ENCODE measurements around the gene NR6A1.
A peak's percentile ranks its signal among the peaks of the same experiment; 100 is the strongest.

The NR6A1 gene

DNA sequence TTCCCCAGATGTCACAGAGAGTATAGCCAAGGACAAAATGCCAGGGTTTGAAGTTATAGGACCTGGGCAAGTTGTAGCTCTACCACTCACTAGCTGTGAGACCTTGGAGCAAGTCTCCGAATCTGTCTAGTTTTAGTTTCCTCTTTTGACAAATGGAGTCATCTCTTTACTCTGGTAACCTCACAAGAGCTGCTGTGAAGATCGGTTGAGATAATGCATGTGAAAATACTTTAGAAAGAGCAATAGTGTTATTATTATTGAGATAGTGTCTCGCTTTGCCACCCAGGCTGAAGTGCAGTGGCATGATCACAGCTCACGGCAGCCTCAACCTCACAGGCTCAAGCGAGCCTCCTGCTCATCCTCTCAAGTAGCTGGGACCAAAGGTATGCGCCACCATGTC, 146.0 kb downstream of the NR6A1 start:
- TF ChIP-seq, protein P1, sequence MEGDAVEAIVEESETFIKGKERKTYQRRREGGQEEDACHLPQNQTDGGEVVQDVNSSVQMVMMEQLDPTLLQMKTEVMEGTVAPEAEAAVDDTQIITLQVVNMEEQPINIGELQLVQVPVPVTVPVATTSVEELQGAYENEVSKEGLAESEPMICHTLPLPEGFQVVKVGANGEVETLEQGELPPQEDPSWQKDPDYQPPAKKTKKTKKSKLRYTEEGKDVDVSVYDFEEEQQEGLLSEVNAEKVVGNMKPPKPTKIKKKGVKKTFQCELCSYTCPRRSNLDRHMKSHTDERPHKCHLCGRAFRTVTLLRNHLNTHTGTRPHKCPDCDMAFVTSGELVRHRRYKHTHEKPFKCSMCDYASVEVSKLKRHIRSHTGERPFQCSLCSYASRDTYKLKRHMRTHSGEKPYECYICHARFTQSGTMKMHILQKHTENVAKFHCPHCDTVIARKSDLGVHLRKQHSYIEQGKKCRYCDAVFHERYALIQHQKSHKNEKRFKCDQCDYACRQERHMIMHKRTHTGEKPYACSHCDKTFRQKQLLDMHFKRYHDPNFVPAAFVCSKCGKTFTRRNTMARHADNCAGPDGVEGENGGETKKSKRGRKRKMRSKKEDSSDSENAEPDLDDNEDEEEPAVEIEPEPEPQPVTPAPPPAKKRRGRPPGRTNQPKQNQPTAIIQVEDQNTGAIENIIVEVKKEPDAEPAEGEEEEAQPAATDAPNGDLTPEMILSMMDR (conservative IDR thresholded peaks at IDR 0.05; ENCODE audit: low read depth, low read length) = no peak
- H3K27me3 ChIP-seq (ENCODE audit: insufficient read depth, low read depth) = no peaks in the 10 kb centered on the region
- no peaks in the 10 kb centered on the region for H4K20me1 ChIP-seq (ENCODE audit: insufficient read depth)
- H3K4me2 ChIP-seq = no peak overlapping the region
- no peak overlapping the region for H2AFZ ChIP-seq (ENCODE audit: low read depth)
- H3K27ac ChIP-seq = no peak overlapping the region
- no peaks in the 10 kb centered on the region for H3K79me2 ChIP-seq (ENCODE audit: insufficient read depth, low read depth)
- H3K36me3 ChIP-seq (ENCODE audit: insufficient read depth) = no peaks in the 10 kb centered on the region
- no peak overlapping the region for H3K4me3 ChIP-seq (IDR thresholded peaks at IDR 0.05; ENCODE audit: insufficient read depth, low read depth, low read length)
- peaks cover 33% of the 10 kb centered on the region for H3K4me1 ChIP-seq (ENCODE audit: low read depth, poor library complexity, severe bottlenecking)
- H3K9ac ChIP-seq = no peak overlapping the region

DNA sequence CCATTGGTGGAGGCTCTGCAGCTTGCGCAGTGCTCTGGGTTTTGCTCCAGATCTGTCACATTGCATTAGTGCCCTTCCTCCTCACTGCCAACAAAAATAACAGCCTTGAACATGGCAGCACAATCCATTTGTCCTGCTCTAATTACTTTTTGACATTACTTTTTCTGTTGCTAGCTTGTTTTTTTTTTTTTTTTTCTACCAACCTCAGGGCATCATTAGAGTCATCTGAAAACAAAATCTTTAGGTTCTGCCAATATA, 146.4 kb downstream of the NR6A1 start:
- TF ChIP-seq, protein P1 (conservative IDR thresholded peaks at IDR 0.05; ENCODE audit: low read depth, low read length) = no peak
- Histone ChIP-seq H3K4me2 (no peak overlapping the region), H3K4me1 (ENCODE audit: low read depth, poor library complexity, severe bottlenecking) (peaks cover 33% of the 10 kb centered on the region), H3K9ac (no peak overlapping the region), H4K20me1 (ENCODE audit: insufficient read depth) (no peaks in the 10 kb centered on the region), H3K27ac (no peak overlapping the region), H3K27me3 (ENCODE audit: insufficient read depth, low read depth) (no peaks in the 10 kb centered on the region), H3K36me3 (ENCODE audit: insufficient read depth) (no peaks in the 10 kb centered on the region), H3K4me3 (IDR thresholded peaks at IDR 0.05; ENCODE audit: insufficient read depth, low read depth, low read length) (no peak overlapping the region), H3K79me2 (ENCODE audit: insufficient read depth, low read depth) (no peaks in the 10 kb centered on the region), H2AFZ (ENCODE audit: low read depth) (no peak overlapping the region)

DNA sequence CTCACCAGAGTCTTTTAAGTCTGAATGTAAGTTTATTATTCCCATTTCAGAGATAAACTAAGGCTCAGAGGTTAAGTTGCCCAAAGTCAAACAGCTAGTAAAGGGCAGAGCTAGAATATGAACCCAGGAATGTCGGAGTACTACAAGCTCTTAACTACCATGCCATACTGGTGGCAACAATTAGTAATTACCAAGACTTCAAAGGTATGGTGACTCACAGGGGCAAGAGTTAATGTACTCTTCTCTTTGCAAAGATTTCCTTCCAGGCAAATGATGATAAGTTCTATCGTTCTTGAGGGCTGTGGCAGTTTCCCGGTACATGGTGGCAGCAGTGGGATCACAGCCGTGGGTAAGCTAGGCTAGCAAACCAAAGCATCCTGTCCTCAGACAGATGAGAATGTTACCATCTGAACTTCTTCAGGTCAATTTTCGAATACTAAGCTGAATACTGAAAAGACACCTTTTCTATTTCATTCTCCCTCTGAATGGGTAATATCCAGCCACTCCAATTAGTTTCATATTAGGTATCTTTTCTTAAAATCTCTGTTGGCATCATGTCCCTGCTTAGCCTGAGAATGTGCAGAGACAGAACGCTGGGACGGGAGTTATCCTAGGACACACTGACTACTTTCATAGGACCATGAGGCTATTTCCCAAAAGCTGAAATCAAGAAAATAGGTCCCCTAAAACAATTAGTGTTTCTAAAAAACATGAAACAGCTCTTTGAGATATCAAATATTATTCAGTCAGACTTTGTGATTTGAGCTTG, 147.0 kb downstream of the NR6A1 start:
- TF ChIP-seq, protein P1 (conservative IDR thresholded peaks at IDR 0.05; ENCODE audit: low read depth, low read length) = no peak
- Histone ChIP-seq H3K4me1 (ENCODE audit: low read depth, poor library complexity, severe bottlenecking) (peaks cover 37% of the 10 kb centered on the region), H3K4me3 (IDR thresholded peaks at IDR 0.05; ENCODE audit: insufficient read depth, low read depth, low read length) (no peak overlapping the region)

DNA sequence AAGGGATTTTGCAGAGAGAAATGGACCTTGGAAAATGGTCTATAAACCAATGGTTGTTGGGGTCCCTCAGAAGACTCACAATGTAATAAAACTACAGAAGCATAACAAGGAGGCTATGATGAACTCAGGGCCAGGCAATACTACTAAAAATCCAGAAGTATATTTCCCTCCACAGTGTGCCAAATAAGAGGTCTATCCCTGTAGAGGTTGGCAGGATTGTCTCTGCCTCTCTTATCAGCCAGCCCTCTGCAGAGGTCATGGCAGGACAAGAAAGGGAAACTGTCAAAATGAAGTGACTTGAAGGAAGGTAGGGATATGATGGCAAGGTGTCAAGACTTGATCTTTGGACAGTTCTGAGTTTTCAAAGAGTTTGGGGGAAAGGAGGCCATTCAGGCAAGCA, 148.2 kb downstream of the NR6A1 start:
- Histone ChIP-seq H3K79me2 (ENCODE audit: insufficient read depth, low read depth) (no peaks in the 10 kb centered on the region), H3K9ac (peak overlapping the region; percentile 37; the same call in 1 of the 2 replicates), H2AFZ (ENCODE audit: low read depth) (no peak overlapping the region), H4K20me1 (ENCODE audit: insufficient read depth) (no peaks in the 10 kb centered on the region), H3K36me3 (ENCODE audit: insufficient read depth) (no peaks in the 10 kb centered on the region), H3K4me3 (IDR thresholded peaks at IDR 0.05; ENCODE audit: insufficient read depth, low read depth, low read length) (no peak overlapping the region), H3K27me3 (ENCODE audit: insufficient read depth, low read depth) (no peaks in the 10 kb centered on the region), H3K4me2 (peak overlapping the region; percentile 75), H3K4me1 (ENCODE audit: low read depth, poor library complexity, severe bottlenecking) (peaks cover 39% of the 10 kb centered on the region), H3K27ac (peak overlapping the region; percentile 75; the same call in 1 of the 2 replicates)
- TF ChIP-seq, protein P1 (conservative IDR thresholded peaks at IDR 0.05; ENCODE audit: low read depth, low read length) = no peak

More for the DNA sequence above, 147.0 kb downstream of the NR6A1 start:
- no peak overlapping the region for H2AFZ ChIP-seq (ENCODE audit: low read depth)
- no peaks in the 10 kb centered on the region for H3K36me3 ChIP-seq (ENCODE audit: insufficient read depth)
- no peaks in the 10 kb centered on the region for H3K27me3 ChIP-seq (ENCODE audit: insufficient read depth, low read depth)
- H3K79me2 ChIP-seq (ENCODE audit: insufficient read depth, low read depth) = no peaks in the 10 kb centered on the region
- no peak overlapping the region for H3K27ac ChIP-seq
- no peaks in the 10 kb centered on the region for H4K20me1 ChIP-seq (ENCODE audit: insufficient read depth)
- H3K4me2 ChIP-seq = no peak overlapping the region
- H3K9ac ChIP-seq = no peak overlapping the region

All from KMS-11 (cell line).